ENCODE results near the gene PRSS33. TPM values are rescaled to one million over a fixed set of nuclear protein-coding genes. Genes with fewer than 3 reads are reported as not detected.

Gene PRSS33
- total RNA-seq, 1 donor from 2014 or later: 15.4 TPM

DNA sequence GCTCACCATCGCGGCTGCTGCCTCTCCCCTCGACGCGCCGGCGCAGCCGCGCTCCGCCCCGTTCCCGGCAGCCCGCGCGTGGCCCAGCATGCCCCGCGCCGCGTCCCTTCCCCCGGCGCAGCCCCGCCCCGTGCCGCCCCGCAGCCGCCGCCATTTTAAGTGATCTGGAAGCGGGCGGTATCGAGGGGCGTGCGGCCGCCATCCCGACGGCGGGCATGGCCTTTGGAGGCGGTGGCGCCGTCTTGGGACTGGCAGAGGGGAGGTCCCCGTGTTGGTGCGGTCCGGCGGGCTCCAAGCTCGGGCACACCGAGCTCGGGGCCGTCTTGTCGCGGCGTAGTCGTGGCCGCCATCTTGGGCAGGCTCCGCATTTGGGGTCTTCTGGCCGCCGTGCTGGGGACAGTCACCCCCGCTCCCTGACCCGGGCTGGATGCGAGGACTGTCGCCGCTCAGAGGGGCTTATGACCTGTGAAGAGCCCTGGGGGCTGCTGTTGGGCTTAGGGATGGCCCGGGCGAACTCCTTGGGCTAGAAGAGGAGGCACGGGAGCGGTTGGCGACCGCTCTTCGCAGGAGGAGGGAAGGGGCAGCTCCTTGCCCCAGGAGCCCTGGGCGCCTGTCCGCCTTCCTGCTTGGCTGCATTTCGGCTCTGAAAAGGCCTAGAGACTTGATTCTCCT is 10.0 kb downstream of the PRSS33 start, which contains the start of gene ELOB:
Gene ELOB, minus strand, starts transcription at position 50 of the 672 bp plus-strand sequence. Its CDS starts 41 bp downstream, at position 9.
- H3K27ac ChIP-seq: peak within 1 kb of the TSS; percentile 99 to 100
- no peaks in the 10 kb centered on the region for H3K27me3 ChIP-seq
- peaks cover 12 to 15% of the 10 kb centered on the region in 2 donors for H3K36me3 ChIP-seq
- TF ChIP-seq, protein P1, sequence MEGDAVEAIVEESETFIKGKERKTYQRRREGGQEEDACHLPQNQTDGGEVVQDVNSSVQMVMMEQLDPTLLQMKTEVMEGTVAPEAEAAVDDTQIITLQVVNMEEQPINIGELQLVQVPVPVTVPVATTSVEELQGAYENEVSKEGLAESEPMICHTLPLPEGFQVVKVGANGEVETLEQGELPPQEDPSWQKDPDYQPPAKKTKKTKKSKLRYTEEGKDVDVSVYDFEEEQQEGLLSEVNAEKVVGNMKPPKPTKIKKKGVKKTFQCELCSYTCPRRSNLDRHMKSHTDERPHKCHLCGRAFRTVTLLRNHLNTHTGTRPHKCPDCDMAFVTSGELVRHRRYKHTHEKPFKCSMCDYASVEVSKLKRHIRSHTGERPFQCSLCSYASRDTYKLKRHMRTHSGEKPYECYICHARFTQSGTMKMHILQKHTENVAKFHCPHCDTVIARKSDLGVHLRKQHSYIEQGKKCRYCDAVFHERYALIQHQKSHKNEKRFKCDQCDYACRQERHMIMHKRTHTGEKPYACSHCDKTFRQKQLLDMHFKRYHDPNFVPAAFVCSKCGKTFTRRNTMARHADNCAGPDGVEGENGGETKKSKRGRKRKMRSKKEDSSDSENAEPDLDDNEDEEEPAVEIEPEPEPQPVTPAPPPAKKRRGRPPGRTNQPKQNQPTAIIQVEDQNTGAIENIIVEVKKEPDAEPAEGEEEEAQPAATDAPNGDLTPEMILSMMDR (IDR thresholded peaks at IDR 0.05): no peak
- no peaks in the 10 kb centered on the region for H3K9me3 ChIP-seq
- H3K4me3 ChIP-seq: peak within 1 kb of the TSS; percentile 91 to 100
- H3K4me1 ChIP-seq: peaks cover 9 to 17% of the 10 kb centered on the region in 2 donors
- peak; percentile 57 to 92 for DNase-seq (ENCODE audit: low spot score in 2 of 2)
- intact Hi-C loops (cut with DNase I): loop anchor here (1.0 to 10.0 kb wide), 5 partner anchors 25 to 263 kb away; partner anchors contain the start of genes ATP6V0C and SRRM2

DNA sequence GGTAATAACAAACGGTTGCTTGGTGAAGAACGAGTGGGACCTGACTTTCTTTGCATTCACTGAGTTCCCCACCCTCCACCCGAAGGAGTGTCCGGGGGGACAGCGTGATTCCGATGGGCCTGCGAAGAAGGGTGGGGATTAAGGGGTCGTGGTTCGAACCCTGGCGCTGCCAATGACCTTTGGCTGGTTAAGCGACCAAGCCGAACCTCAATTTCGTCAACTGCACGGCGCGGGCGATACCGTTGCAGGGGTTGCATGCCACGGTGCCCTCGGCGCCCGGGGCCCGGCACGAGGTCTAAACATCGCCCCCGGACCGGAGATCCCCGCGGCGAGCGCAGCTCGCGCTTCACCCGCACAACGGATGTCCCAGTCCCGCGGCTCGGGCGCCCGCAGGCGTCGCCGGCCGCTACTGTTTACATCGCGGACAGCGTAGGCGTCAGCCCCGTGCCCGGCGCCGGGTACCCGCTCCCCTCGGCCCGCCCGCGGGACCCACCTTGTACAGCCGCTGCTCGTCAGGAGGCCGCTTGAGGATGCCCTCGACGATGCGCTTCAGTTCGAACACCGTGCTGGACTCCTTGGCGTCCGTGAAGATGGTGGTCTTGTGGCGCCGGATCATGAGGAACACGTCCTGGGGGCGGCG is 10.7 kb downstream of the PRSS33 start:
- Histone ChIP-seq H3K9me3 (no peaks in the 10 kb centered on the region), H3K4me1 (peaks cover 9 to 17% of the 10 kb centered on the region in 2 donors), H3K4me3 (peak overlapping the region; percentile 91 to 100), H3K27me3 (no peaks in the 10 kb centered on the region), H3K27ac (peak overlapping the region; percentile 82 to 90), H3K36me3 (peaks cover 20 to 21% of the 10 kb centered on the region in 2 donors)
- intact Hi-C loops (cut with DNase I): loop anchor here (1.0 to 10.0 kb wide), 5 partner anchors 24 to 262 kb away; partner anchors contain the start of genes ATP6V0C and SRRM2
- no peak for DNase-seq (ENCODE audit: low spot score in 2 of 2)
- TF ChIP-seq, protein P1 (IDR thresholded peaks at IDR 0.05): no peak

DNA sequence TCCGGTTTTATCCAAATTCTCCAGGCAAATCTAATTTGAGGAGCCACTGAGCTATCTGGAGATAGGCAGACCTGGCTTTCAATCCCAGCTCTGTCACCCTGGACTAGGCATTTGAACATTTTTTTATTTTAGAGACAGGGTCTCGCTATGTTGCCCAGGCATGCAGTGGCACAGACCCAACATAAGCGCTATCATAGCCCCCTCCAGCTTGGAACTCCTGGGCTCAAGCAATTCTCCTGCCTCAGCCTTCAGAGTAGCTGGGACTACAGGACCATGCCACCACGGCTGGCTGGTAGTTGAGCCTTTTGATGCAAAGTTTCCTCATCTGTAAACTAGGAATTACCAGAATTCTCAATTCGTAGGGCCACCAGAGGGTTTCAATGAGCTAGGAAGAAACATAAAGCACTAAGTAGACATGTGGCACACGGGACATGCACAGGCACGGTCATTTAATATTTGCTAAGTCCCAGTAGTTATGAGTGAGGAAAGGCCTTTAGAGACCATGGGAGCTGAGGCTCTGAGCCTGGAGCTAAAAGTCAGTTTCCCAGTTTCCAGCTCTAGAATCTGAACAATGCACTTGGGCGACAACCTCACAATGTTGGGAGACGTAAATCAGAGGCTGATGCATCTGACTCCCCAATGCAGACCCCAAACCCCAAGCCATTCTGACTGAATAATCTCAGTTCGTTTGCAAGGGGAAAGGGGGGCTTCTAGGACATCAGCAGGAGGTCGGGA is 11.4 kb downstream of the PRSS33 start:
- peak overlapping the region; percentile 91 to 100 for H3K4me3 ChIP-seq
- peak overlapping the region; percentile 82 to 90 for H3K27ac ChIP-seq
- peaks cover 9 to 17% of the 10 kb centered on the region in 2 donors for H3K4me1 ChIP-seq
- intact Hi-C loops (cut with DNase I): loop anchor here (5.0 to 10.0 kb wide), 3 partner anchors 91 to 261 kb away; partner anchors contain the start of gene ATP6V0C
- TF ChIP-seq, protein P1 (IDR thresholded peaks at IDR 0.05): no peak
- no peaks in the 10 kb centered on the region for H3K9me3 ChIP-seq
- H3K36me3 ChIP-seq: peaks cover 27 to 28% of the 10 kb centered on the region in 2 donors
- no peaks in the 10 kb centered on the region for H3K27me3 ChIP-seq
- DNase-seq (ENCODE audit: low spot score in 2 of 2): no peak

DNA sequence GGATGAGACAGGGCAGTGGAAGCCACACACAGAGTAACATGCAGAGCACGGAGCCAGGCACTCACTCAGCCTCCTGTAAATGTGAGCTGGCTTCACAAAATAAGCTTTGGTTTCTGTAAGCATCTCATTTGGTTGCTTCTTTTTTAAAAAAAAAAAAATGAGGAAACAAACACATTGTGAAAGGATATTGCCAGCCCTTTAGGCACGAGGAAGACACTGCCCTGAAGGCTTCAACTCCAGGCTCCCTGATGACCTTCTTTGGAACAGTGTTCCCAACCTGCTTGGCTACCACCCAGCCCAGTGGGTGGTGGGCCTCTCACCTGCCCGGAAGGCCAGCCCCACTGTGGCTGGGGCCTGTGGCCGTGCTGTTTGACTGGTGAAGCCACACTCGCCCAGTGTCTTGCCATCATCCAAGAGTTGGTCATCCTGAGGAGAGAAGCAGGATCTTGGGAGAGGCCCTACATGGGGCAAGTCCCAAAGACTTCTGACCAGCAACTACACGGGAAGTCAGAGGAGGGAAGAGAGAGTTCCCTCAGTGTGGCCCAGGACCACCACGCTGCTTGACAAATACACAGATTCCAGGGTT is 12.1 kb downstream of the PRSS33 start:
- peak overlapping the region in 1 of 2 donors; percentile 91 for H3K4me3 ChIP-seq
- H3K9me3 ChIP-seq: no peaks in the 10 kb centered on the region
- no peak for DNase-seq (ENCODE audit: low spot score in 2 of 2)
- no peaks in the 10 kb centered on the region for H3K27me3 ChIP-seq
- H3K36me3 ChIP-seq: peaks cover 34 to 35% of the 10 kb centered on the region in 2 donors
- H3K4me1 ChIP-seq: peaks cover 9 to 17% of the 10 kb centered on the region in 2 donors
- TF ChIP-seq, protein P1 (IDR thresholded peaks at IDR 0.05): no peak
- H3K27ac ChIP-seq: no peak overlapping the region
- intact Hi-C loops (cut with DNase I): loop anchor here (5.0 to 10.0 kb wide), 3 partner anchors 92 to 260 kb away; partner anchors contain the start of gene ATP6V0C

All from ascending aorta (tissue), 2 donors.